Psoas muscle (tissue), 8 donors: ENCODE results near the gene TRAPPC10. TPM values are rescaled to one million over a fixed set of nuclear protein-coding genes. Genes with fewer than 3 reads are reported as not detected.

Experiments
- ATAC-seq, 4 donors: fragments of 200-7000 bp; cut with Tn5 transposase; one replicate each; pipeline ENCODE4 v1.9.1; 2020; ENCODE audit warnings: moderate library complexity in 3 of 4, mild to moderate bottlenecking in 2 of 4
- DNase-seq, 2 donors: peaks; one replicate each; pipeline ENCODE4 v3.0.0-alpha.2; 2020
- H3K27ac ChIP-seq: fragments of 200-600 bp; one replicate; pipeline ENCODE4 v1.8.0; 2022
- H3K27me3 ChIP-seq, 3 donors: fragments of 200-600 bp in 1 of 3; one replicate each; pipeline versions ENCODE4 v1.6.1 to v1.8.0; 2013 to 2022; ENCODE audit warnings: low read length in 2 of 3, mild to moderate bottlenecking in 2 of 3, moderate library complexity in 1 of 3; ENCODE audit not compliant: insufficient read depth in 3 of 3
- H3K36me3 ChIP-seq, 2 donors: fragments of 200-600 bp in 1 of 2; one replicate each; pipeline versions ENCODE4 v1.6.1 to v1.8.0; 2013 to 2022; ENCODE audit warnings: low read depth in 1 of 2, mild to moderate bottlenecking in 1 of 2, moderate library complexity in 1 of 2; ENCODE audit not compliant: insufficient read depth in 1 of 2
- H3K4me1 ChIP-seq: fragments of 200-600 bp; one replicate; pipeline ENCODE4 v1.8.0; 2022
- H3K4me3 ChIP-seq: fragments of 200-600 bp; one replicate; pipeline ENCODE4 v1.8.0; 2022; ENCODE audit warnings: mild to moderate bottlenecking
- H3K9me3 ChIP-seq: fragments of 200-600 bp; one replicate; pipeline ENCODE4 v1.8.0; 2022
- WGBS, 3 donors: extraction: QIAGEN DNeasy Blood & Tissue Kit; methylation state at CpG; one replicate each; pipeline versions ENCODE4 v1.1.6 to v1.1.7; 2013; 5-methylcytosine and 5-hydroxymethylcytosine counted together
- intact Hi-C, 2 donors: fragments of 100-400 bp; cut with DNase I; formaldehyde crosslinking; loops; one replicate each; pipeline versions ENCODE4 v1.11.0 to v1.14.2; 2022
- polyA plus RNA-seq, 3 donors: library from polyadenylated mRNA; stranded (reverse); fragments of 200-250 nt; gene quantifications; one replicate each; pipeline ENCODE4 v1.2.3, GENCODE V29; 2013
- total RNA-seq, 4 donors: library from RNA; stranded (reverse); fragmentation: NEBNext Ultra II Directional in 2 of 4; extraction: Animal tissue kit (Norgen Biotek cat#: 25700) in 2 of 4; gene quantifications; one replicate each; pipeline versions ENCODE4 v1.2.1 to v1.2.4, GENCODE V29; 2021 to 2023
- TF ChIP-seq, protein P1 (sequence below): fragments of 200-600 bp; IDR thresholded peaks from one replicate; pipeline ENCODE4 v1.8.0; 2022; ENCODE audit warnings: antibody characterized with exemption
- donor health status: healthy with polysubstance abuse.
- donor health status: DM: no; HTN: no; CAD: no; lungs with moderate emphysema.
- donor health status: Bipolar disorder and iron deficiency.
- donor health status: healthy.
- donor health status: DM: yes; HTN: yes; CAD: no.
- donor health status: DM: no; HTN: no; CAD: no.
- donor health status: DM: no; HTN: no; CAD: no.
- donor health status: DM: yes; HTN: yes; CAD: no.

TRAPPC10 gene
- total and polyA plus RNA-seq, 7 donors = 6.4 to 22.2 (median 20.0) TPM

GRCh38 chr21:44066116-44066515 is 54.0 kb downstream of the TRAPPC10 start:
- 88 to 94% (median 93%) methylated on average over 10 of the region's 10 CpGs for WGBS, 3 donors
- no peaks in the 10 kb centered on the region for H3K9me3 ChIP-seq
- DNase-seq (no peak), ATAC-seq (no peak)
- H3K4me1 ChIP-seq = no peaks in the 10 kb centered on the region
- TF ChIP-seq, protein P1, sequence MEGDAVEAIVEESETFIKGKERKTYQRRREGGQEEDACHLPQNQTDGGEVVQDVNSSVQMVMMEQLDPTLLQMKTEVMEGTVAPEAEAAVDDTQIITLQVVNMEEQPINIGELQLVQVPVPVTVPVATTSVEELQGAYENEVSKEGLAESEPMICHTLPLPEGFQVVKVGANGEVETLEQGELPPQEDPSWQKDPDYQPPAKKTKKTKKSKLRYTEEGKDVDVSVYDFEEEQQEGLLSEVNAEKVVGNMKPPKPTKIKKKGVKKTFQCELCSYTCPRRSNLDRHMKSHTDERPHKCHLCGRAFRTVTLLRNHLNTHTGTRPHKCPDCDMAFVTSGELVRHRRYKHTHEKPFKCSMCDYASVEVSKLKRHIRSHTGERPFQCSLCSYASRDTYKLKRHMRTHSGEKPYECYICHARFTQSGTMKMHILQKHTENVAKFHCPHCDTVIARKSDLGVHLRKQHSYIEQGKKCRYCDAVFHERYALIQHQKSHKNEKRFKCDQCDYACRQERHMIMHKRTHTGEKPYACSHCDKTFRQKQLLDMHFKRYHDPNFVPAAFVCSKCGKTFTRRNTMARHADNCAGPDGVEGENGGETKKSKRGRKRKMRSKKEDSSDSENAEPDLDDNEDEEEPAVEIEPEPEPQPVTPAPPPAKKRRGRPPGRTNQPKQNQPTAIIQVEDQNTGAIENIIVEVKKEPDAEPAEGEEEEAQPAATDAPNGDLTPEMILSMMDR = no peak
- peaks cover 0 to 81% of the 10 kb centered on the region in 2 donors for H3K36me3 ChIP-seq
- H3K27me3 ChIP-seq = no peaks in the 10 kb centered on the region
- intact Hi-C loops = no loop called here
- no peak overlapping the region for H3K27ac ChIP-seq
- no peak overlapping the region for H3K4me3 ChIP-seq

- TF ChIP-seq, protein P1 = no peak
- ATAC-seq = peak in 2 of 4 donors; percentile 22 to 55
- Histone ChIP-seq H3K36me3 (peaks cover 0 to 80% of the 10 kb centered on the region in 2 donors), H3K9me3 (no peaks in the 10 kb centered on the region), H3K4me1 (no peaks in the 10 kb centered on the region), H3K4me3 (no peak overlapping the region), H3K27me3 (no peaks in the 10 kb centered on the region), H3K27ac (no peak overlapping the region)
- no peak for DNase-seq
- intact Hi-C loops = no loop called here
- WGBS, 3 donors = 81 to 86% (median 82%) methylated on average over 15 of the region's 15 CpGs
Measured at GRCh38 chr21:44067011-44067839, 55.1 kb downstream of the TRAPPC10 start.

DNA sequence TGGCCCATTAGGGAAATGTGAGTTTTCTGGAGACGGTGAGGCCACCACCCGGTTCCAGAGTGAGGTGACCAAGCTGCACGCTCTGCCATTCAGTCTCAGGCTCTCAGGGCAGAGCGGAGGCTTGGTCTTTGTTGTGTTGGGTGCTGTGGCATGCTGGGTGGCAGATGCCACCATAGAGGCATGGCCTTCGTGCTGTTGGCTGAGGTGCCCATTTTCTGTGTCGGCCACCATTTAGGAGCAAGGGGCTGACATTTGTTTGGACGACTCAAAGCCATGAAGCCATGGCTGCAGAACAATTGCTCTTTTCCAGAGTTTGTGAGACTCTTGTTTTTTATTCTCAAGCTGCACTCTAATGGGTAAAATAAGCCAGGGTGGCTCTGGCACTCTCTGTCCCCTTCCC is 58.3 kb downstream of the TRAPPC10 start:
- H3K27ac ChIP-seq = no peak overlapping the region
- 96 to 98% (median 96%) methylated on average over 7 of the region's 7 CpGs for WGBS, 3 donors
- no peak overlapping the region for H3K4me3 ChIP-seq
- intact Hi-C loops = no loop called here
- H3K4me1 ChIP-seq = no peaks in the 10 kb centered on the region
- no peaks in the 10 kb centered on the region for H3K9me3 ChIP-seq
- no peak for ATAC-seq
- peaks cover 0 to 76% of the 10 kb centered on the region in 2 donors for H3K36me3 ChIP-seq
- no peak for DNase-seq
- H3K27me3 ChIP-seq = no peaks in the 10 kb centered on the region
- TF ChIP-seq, protein P1 = no peak

DNA sequence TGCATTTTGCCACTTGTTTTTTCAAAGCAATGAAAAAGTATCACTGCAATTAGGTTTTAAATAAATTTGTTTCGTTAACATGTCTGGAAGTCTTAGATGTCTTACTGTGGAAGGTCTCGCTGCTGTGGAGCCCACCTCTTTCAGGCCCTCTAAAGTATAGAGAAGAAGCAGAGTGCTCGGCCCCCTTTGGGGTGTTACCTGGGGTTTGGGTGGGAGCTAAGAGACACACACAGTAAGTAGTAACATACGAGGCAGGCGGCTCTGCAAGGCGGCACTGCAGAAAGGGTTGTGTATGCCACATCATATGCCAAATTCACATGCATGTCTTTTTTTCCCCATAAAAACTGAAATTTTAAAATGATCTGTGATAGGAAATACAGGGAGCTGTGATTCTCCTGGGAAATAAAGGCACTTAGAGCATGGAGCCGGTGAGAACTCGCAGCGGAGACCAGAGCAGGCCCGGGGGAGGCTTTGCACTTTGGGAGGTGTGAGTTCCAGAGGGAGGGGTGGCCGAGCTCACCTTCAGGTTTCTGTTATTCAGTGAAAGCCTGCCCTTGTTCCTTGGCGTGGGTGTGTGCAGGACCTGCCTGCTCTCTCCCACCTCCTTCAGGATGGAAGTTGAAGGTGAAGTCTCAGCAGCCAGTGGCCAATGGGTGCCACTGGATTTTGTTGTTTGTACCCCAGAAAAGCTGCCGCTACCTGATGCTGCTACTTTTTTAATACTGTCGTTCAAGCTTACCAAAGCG is 59.4 kb downstream of the TRAPPC10 start:
- no peak for DNase-seq
- 87 to 93% (median 89%) methylated on average over 15 of the region's 15 CpGs for WGBS, 3 donors
- intact Hi-C loops = no loop called here
- no peak overlapping the region for H3K27ac ChIP-seq
- peaks cover 3 to 81% of the 10 kb centered on the region in 2 donors for H3K36me3 ChIP-seq
- no peak overlapping the region for H3K4me3 ChIP-seq
- no peak for ATAC-seq
- TF ChIP-seq, protein P1 = no peak
- no peaks in the 10 kb centered on the region for H3K9me3 ChIP-seq
- no peaks in the 10 kb centered on the region for H3K27me3 ChIP-seq
- H3K4me1 ChIP-seq = no peaks in the 10 kb centered on the region
